Mesodermal cell (in vitro differentiated cells): ENCODE results near the gene FAM53B. TPM values are rescaled to one million over a fixed set of nuclear protein-coding genes. Genes with fewer than 3 reads are reported as not detected.
"Not testable (repeated sequence)": the region's sequence is repeated elsewhere in the genome, so short reads cannot be mapped to it uniquely, and the experiment has no call there.

Experiments
- H3K27ac ChIP-seq: 2 replicates; pipeline ENCODE4 v1.7.0; 2013; ENCODE audit warnings: mild to moderate bottlenecking, low read depth, low read length, moderate library complexity; ENCODE audit not compliant: severe bottlenecking
- H3K36me3 ChIP-seq: 2 replicates; pipeline ENCODE4 v1.7.1; 2013; ENCODE audit warnings: mild to moderate bottlenecking, low read length, moderate library complexity; ENCODE audit not compliant: control insufficient read depth, insufficient read depth
- H3K4me1 ChIP-seq: one replicate; pipeline ENCODE4 v1.7.1; 2013; ENCODE audit warnings: mild to moderate bottlenecking, low read length; ENCODE audit not compliant: insufficient read depth, control insufficient read depth, poor library complexity, severe bottlenecking
- H3K4me3 ChIP-seq: 2 replicates; pipeline ENCODE4 v1.7.0; 2013; ENCODE audit warnings: low read length, control low read depth, mild to moderate bottlenecking; ENCODE audit not compliant: insufficient read depth, poor library complexity, severe bottlenecking; ENCODE audit errors: extremely low read depth
- H3K9me3 ChIP-seq: 2 replicates; pipeline ENCODE4 v1.7.1; 2013; ENCODE audit warnings: mild to moderate bottlenecking, low read length, moderate library complexity; ENCODE audit not compliant: control insufficient read depth
- WGBS, 2 experiments: methylation state at CpG; one replicate each; pipeline ENCODE4 v1.1.5; 2013; ENCODE audit warnings: missing lambda C conversion rate in 2 of 2; ENCODE audit not compliant: insufficient coverage in 2 of 2; 5-methylcytosine and 5-hydroxymethylcytosine counted together
- polyA plus RNA-seq, 2 experiments: library from polyadenylated mRNA; stranded (reverse); fragments of 50-300 nt; gene quantifications; one replicate each; pipeline ENCODE4 v1.2.3, GENCODE V29; 2013

FAM53B gene, protein sequence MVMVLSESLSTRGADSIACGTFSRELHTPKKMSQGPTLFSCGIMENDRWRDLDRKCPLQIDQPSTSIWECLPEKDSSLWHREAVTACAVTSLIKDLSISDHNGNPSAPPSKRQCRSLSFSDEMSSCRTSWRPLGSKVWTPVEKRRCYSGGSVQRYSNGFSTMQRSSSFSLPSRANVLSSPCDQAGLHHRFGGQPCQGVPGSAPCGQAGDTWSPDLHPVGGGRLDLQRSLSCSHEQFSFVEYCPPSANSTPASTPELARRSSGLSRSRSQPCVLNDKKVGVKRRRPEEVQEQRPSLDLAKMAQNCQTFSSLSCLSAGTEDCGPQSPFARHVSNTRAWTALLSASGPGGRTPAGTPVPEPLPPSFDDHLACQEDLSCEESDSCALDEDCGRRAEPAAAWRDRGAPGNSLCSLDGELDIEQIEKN
- polyA plus RNA-seq (2013, experiment 1 of 2): 10.9 TPM
- 10.6 TPM for polyA plus RNA-seq (2013, experiment 2 of 2)

- Histone ChIP-seq H3K4me3 (peak within 1 kb of the TSS; percentile 66), H3K4me1 (peaks cover 39% of the 10 kb centered on the region), H3K9me3 (no peaks in the 10 kb centered on the region), H3K27ac (peak within 1 kb of the TSS; percentile 74), H3K36me3 (peaks cover 15% of the 10 kb centered on the region)
- 1 to 2% methylated on average over 62 to 68 of the region's 100 CpGs for WGBS, 2 experiments
These were observed at the start of gene FAM53B for GRCh38 chr10:124744102-124745050. Gene FAM53B, minus strand, starts transcription at chr10:124744378. Its CDS starts 37,665 bp downstream, at chr10:124706713.

GRCh38 chr10:124792998-124793352 lies 48.8 kb upstream of the FAM53B start:
- H3K27ac ChIP-seq: no peak overlapping the region
- H3K9me3 ChIP-seq: no peaks in the 10 kb centered on the region
- 92 to 95% methylated on average over 8 to 11 of the region's 11 CpGs for WGBS, 2 experiments
- no peak overlapping the region for H3K4me3 ChIP-seq
- peaks cover 20% of the 10 kb centered on the region for H3K36me3 ChIP-seq
- no peaks in the 10 kb centered on the region for H3K4me1 ChIP-seq

DNA sequence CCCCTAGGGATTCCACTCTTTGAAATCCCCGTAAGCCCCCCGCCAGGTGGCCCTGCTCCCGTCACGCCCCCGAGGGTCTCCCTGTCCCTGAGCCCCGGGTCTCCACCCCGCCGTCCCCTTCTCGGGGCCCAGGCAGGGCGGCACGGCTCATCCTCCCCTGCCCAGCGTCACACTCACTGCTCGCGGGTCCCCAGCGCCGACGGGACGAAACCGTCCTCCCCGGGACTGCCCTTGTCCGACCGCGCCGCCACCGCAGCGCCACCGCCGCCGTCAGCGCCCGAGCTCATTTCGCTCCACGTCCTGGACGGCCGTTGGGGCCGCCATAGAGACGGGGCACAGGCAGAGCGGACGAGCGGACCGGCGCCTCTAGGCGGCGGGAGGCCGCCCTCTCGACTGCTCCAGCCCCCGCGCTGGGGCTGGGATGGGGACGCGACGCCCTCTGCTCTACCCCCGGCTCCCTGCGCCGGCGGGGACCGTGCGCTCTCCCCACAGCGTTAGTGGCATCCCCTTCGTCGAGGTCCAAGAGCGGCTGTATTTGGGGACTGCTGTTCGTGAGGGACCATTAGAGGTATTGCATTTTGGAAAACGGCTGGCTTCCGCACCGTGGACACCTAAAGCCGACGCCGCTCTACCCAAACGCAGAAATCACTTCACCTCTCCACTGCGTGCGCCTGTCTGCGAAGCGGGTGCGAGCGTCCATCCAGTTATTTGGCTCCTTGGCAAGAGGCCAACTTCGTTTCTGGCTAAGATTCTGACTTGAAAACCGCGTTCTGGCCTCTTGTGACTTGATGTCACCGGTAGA lies 47.6 kb upstream of the FAM53B start, which contains the start of gene EEF1AKMT2:
TSS of gene EEF1AKMT2 (minus strand) at position 341 of the 802 bp plus-strand sequence. CDS start at position 287, 54 bp downstream.
- H3K4me3 ChIP-seq: peak within 1 kb of the TSS; percentile 91
- peak within 1 kb of the TSS; percentile 92 for H3K27ac ChIP-seq
- no peaks in the 10 kb centered on the region for H3K4me1 ChIP-seq
- no peaks in the 10 kb centered on the region for H3K9me3 ChIP-seq
- WGBS, 2 experiments: 1% methylated on average over 67 to 71 of the region's 79 CpGs
- H3K36me3 ChIP-seq: peaks cover 32% of the 10 kb centered on the region

DNA sequence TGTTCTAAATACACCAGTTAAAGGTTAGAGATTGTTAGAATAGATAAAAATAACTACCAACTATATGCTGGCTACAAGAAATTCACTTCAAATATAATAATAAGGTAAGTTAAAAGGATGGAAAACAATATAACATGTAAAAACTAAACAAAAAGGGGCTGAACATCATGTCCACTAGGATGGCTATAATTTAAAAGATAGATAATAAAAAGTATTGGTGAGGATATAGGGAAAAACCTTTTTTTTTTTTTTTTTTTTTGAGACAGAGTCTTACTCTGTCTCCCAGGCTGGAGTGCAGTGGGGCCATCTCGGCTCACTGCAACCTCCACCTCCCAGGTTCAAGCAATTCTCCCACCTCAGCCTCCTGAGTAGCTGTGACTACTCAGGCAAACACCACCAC lies 38.7 kb upstream of the FAM53B start:
- H3K36me3 ChIP-seq: peaks cover 73% of the 10 kb centered on the region
- H3K27ac ChIP-seq, H3K4me3 ChIP-seq, H3K4me1 ChIP-seq, H3K9me3 ChIP-seq: not testable (repeated sequence)
- WGBS, 2 experiments: 88 to 100% methylated on average over 1 of the region's 1 CpG

DNA sequence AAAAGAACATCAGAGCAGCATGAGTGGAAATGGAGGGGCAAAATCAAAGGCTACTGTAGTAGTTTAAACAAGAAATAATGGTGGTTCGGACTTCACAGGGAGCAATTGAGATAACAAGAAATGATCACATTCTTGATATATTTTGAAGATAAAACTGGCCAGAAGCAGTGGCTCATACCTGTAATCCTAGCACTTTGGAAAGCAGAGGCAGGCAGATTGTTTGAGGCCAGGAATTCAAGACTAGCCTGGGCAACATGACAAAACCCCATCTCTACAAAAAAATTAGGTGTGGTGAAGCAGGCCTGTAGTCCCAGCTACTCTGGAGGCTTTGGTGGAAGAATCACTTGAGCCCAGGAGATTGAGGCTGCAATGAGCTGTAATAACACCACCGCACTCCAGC lies 24.6 kb upstream of the FAM53B start:
- Histone ChIP-seq H3K4me1 (peaks cover 3% of the 10 kb centered on the region), H3K36me3 (peaks cover 45% of the 10 kb centered on the region), H3K27ac (no peak overlapping the region), H3K4me3 (no peak overlapping the region), H3K9me3 (no peaks in the 10 kb centered on the region)
- no CpG with 5 or more reads among the region's 2 CpGs for WGBS, 2 experiments

DNA sequence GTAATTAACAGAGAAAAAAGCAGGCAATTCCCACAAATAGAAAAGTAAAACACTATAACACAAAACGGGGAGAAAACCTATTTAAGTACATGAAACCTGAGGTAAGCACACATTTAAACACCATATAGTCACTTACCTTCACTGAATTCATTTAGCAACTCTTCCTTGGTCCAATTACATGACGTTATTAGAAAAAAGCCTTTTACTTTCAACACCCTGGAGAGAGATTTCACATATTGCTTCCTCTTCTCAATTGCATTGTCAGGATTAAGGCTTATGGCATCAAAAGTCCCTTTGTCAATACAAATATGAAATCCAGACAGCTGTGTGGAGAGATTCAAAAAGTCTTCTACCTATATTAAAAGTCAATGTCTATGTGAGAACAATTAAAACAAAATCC lies 21.1 kb upstream of the FAM53B start:
- H3K27ac ChIP-seq: no peak overlapping the region
- peaks cover 35% of the 10 kb centered on the region for H3K36me3 ChIP-seq
- H3K4me3 ChIP-seq: no peak overlapping the region
- peaks cover 3% of the 10 kb centered on the region for H3K4me1 ChIP-seq
- no peaks in the 10 kb centered on the region for H3K9me3 ChIP-seq
- 90 to 94% methylated on average over 2 of the region's 2 CpGs for WGBS, 2 experiments

DNA sequence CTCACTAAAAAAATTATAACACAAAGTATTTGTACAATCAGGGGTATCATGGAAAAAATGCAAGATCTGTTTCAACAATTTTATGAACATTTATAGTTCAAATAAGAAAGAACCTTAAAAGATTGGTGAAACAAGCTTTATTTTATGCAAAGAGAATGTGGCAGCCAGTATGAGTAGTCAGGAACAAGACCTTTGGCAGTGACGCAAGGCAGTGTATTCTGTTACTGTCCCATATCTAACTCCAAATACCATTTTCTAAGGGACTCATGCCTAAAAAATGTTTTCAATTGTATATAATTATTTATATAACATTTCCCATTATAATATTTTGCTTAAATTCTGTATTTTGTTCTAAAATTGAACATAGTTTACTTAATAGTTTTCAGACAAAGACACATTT lies 19.1 kb upstream of the FAM53B start:
- Histone ChIP-seq H3K4me1 (no peaks in the 10 kb centered on the region), H3K27ac (no peak overlapping the region), H3K4me3 (no peak overlapping the region), H3K36me3 (peaks cover 43% of the 10 kb centered on the region), H3K9me3 (no peaks in the 10 kb centered on the region)
- no CpG with 5 or more reads among the region's 1 CpG for WGBS, 2 experiments

- Histone ChIP-seq H3K36me3 (peaks cover 43% of the 10 kb centered on the region), H3K27ac (no peak overlapping the region), H3K4me1 (no peaks in the 10 kb centered on the region), H3K4me3 (no peak overlapping the region), H3K9me3 (no peaks in the 10 kb centered on the region)
- 90 to 94% methylated on average over 2 to 4 of the region's 5 CpGs for WGBS, 2 experiments
These were observed 18.1 kb upstream of the FAM53B start for GRCh38 chr10:124762281-124762680.

DNA sequence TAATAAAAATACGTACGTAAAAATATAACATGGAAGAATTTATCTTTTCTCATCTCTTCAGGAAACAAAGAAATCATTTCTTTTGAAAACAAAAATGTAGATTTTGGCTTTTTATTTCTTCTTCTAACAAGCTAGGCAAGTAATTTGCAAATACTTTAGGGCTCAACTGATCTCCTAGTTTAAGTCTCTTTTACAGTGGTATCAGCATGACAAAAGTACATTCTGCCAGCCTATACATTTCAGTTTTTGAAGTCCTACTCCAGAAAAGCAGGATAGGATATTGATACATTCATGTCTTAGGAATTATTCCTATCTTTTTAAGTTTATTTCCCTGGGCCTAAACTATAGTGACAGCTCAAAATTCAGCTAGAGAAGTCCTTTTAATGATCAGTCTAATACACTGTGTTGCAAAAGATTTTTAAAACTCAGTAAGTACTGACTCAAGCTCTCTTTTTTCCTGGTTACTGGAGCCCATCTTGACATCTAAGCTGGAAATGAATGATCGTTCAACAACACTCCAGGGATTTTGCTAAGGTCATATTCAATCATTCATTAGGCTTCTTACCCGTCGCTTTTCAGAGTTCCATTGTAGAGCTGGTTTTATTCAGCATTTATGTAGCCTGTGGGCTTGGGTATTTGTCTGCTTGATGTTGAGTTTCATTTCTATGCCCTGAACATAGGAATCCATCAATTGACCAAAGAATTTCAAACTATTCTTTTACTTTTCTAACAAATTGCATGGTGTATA lies 12.2 kb upstream of the FAM53B start:
- peaks cover 41% of the 10 kb centered on the region for H3K36me3 ChIP-seq
- no peaks in the 10 kb centered on the region for H3K9me3 ChIP-seq
- H3K4me1 ChIP-seq: no peaks in the 10 kb centered on the region
- WGBS, 2 experiments: no CpG with 5 or more reads among the region's 5 CpGs
- H3K27ac ChIP-seq: no peak overlapping the region
- H3K4me3 ChIP-seq: no peak overlapping the region
